Left lung (tissue), 10 donors: ENCODE measurements around the gene EIF4ENIF1. TPM values are rescaled to one million over a fixed set of nuclear protein-coding genes. Genes with fewer than 3 reads are reported as not detected.

Experiments
- ATAC-seq: fragments of 200-7000 bp; cut with Tn5 transposase; one replicate; pipeline ENCODE4 v1.9.1; 2020; ENCODE audit warnings: moderate library complexity
- DNase-seq, 4 donors: peaks; one replicate each; pipeline ENCODE4 v3.0.0-alpha.2; 2013 to 2020
- H3K27ac ChIP-seq, 2 donors: fragments of 200-600 bp; sonication (generic) in 1 of 2; one replicate each; pipeline versions ENCODE4 v1.5.0 to v1.8.0; 2020 to 2021
- H3K27me3 ChIP-seq, 2 donors: fragments of 200-600 bp; sonication (generic) in 1 of 2; one replicate each; pipeline versions ENCODE4 v1.5.0 to v1.8.0; 2020 to 2021
- H3K36me3 ChIP-seq, 2 donors: fragments of 200-600 bp; sonication (generic) in 1 of 2; one replicate each; pipeline versions ENCODE4 v1.5.0 to v1.8.0; 2020 to 2021
- H3K4me1 ChIP-seq, 2 donors: fragments of 200-600 bp; one replicate each; pipeline ENCODE4 v1.8.0; 2021
- H3K4me3 ChIP-seq, 2 donors: fragments of 200-600 bp; sonication (generic) in 1 of 2; one replicate each; pipeline versions ENCODE4 v1.5.0 to v1.8.0; 2020 to 2021; ENCODE audit warnings: mild to moderate bottlenecking in 1 of 2
- H3K9me3 ChIP-seq, 2 donors: fragments of 200-600 bp; sonication (generic) in 1 of 2; one replicate each; pipeline versions ENCODE4 v1.5.0 to v1.8.0; 2020 to 2021
- intact Hi-C, 2 donors: fragments of 100-400 bp; cut with DNase I; formaldehyde crosslinking; loops; one replicate each; pipeline versions ENCODE4 v1.11.2 to v1.14.2; 2022
- polyA plus RNA-seq, 6 donors: library from polyadenylated mRNA; unstranded; fragments of 120-200 nt; gene quantifications; one replicate each; pipeline ENCODE4 v1.2.1, GENCODE V29; 2013; ENCODE audit not compliant: insufficient read length in 6 of 6
- total RNA-seq, 2 donors: library from RNA; stranded (reverse); fragmentation: NEBNext Ultra II Directional; extraction: Animal tissue kit (Norgen Biotek cat#: 25700); gene quantifications; one replicate each; pipeline ENCODE4 v1.2.1, GENCODE V29; 2021
- TF ChIP-seq, protein P1 (sequence below), 2 donors: fragments of 200-600 bp; sonication (generic) in 1 of 2; IDR thresholded peaks; one replicate each; pipeline versions ENCODE4 v1.5.0 to v1.8.0; 2021; ENCODE audit warnings: antibody characterized with exemption in 2 of 2
- donor health status: DM: no; HTN: yes; CAD: no.
- donor health status: DM: no; HTN: no; CAD: no.

The EIF4ENIF1 gene
- total and polyA plus RNA-seq, 8 donors = 23.2 to 45.9 (median 45.2) TPM

DNA sequence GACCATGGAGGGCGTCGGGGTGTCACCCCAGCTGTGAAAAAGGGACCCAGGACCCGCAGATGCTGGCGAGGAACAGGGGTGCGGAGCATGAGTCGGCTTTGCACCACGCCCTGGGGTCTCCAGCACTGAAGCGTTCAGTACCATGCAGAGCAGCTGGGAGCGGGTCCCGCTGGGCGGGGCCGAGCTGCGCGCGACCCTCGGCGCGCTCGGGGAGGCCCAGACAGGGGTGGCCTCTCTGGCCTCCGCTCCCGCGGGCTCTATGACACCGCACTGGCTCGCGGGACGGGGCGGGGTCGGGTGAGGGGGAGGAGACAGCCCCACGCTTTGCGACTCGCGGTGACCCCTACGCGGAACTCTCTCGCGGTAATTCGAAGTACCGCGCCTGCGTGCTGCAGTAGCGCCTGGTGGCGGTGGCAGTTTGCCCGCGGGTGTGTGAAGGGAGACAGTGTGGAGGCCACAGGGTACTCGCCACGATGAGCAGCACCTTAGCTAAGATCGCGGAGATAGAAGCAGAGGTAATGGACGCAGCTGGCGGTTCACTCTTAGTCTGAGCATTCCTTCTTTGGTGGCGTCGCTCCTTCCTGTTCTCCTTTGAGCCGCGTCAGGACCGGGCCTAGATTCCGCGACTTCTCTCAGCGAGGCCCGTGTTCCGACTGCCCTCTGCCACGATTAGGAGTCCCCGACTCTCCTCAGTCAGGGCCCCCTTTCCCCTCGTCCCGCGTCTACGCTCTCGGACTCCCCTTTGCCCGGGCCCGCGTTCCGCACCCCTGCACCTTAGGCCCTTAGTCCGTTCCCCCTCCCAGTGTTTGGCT, 90.2 kb downstream of the EIF4ENIF1 start, which contains the start of gene DRG1:
TSS of gene DRG1 (plus strand) at position 394 of the 812 bp plus-strand sequence. CDS start at position 474, 80 bp downstream.
- peak; percentile 97 to 99 (median 98) for DNase-seq
- intact Hi-C loops = loop anchor here in 1 of 2 donors (10.0 kb wide), 1 partner anchor 55 kb away; the partner anchor contains the start of gene PATZ1

DNA sequence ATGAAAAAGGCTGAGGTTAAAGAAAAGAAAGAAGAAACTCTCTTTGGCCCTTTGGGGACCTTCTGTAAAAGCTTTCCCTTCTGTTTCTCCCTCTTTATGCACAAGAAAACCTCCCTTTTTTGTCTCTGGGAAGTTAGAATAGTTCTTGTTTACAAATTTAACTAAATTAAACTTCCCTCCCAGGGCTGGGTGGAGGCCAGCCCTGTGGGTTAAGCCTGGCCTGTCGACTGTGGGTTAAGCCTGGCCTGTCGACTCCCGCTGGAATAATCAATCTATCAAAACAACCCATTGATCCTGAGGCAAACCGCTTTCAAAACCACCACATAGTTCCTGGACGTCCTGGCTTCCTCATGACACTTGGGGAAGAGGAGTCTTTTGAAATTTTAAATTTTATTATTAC, 91.4 kb downstream of the EIF4ENIF1 start:
- peaks cover 0 to 2% of the 10 kb centered on the region in 2 donors for H3K9me3 ChIP-seq
- H3K36me3 ChIP-seq = peaks cover 0 to 17% of the 10 kb centered on the region in 2 donors
- no peaks in the 10 kb centered on the region for H3K27me3 ChIP-seq
- peaks cover 7 to 25% of the 10 kb centered on the region in 2 donors for H3K4me1 ChIP-seq
- TF ChIP-seq, protein P1, sequence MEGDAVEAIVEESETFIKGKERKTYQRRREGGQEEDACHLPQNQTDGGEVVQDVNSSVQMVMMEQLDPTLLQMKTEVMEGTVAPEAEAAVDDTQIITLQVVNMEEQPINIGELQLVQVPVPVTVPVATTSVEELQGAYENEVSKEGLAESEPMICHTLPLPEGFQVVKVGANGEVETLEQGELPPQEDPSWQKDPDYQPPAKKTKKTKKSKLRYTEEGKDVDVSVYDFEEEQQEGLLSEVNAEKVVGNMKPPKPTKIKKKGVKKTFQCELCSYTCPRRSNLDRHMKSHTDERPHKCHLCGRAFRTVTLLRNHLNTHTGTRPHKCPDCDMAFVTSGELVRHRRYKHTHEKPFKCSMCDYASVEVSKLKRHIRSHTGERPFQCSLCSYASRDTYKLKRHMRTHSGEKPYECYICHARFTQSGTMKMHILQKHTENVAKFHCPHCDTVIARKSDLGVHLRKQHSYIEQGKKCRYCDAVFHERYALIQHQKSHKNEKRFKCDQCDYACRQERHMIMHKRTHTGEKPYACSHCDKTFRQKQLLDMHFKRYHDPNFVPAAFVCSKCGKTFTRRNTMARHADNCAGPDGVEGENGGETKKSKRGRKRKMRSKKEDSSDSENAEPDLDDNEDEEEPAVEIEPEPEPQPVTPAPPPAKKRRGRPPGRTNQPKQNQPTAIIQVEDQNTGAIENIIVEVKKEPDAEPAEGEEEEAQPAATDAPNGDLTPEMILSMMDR (IDR thresholded peaks at IDR 0.05) = no peak
- no peak overlapping the region for H3K4me3 ChIP-seq
- intact Hi-C loops = loop anchor here in 1 of 2 donors (10.0 kb wide), 1 partner anchor 53 kb away; the partner anchor contains the start of gene PATZ1
- peak overlapping the region in 1 of 2 donors; percentile 45 for H3K27ac ChIP-seq
- DNase-seq (peak in 2 of 4 donors; percentile 3 to 24), ATAC-seq (no peak)

More for the DNA sequence above, 90.2 kb downstream of the EIF4ENIF1 start, which contains the start of gene DRG1:
- H3K4me1 ChIP-seq = peaks cover 7 to 25% of the 10 kb centered on the region in 2 donors
- H3K36me3 ChIP-seq = peaks cover 0 to 29% of the 10 kb centered on the region in 2 donors
- H3K27me3 ChIP-seq = no peaks in the 10 kb centered on the region
- TF ChIP-seq, protein P1 (IDR thresholded peaks at IDR 0.05) = peak in 1 of 2 donors; percentile 17
- peak within 1 kb of the TSS; percentile 74 to 80 for H3K27ac ChIP-seq
- H3K4me3 ChIP-seq = peak within 1 kb of the TSS; percentile 80 to 84
- peak; percentile 99 for ATAC-seq
- H3K9me3 ChIP-seq = no peaks in the 10 kb centered on the region

DNA sequence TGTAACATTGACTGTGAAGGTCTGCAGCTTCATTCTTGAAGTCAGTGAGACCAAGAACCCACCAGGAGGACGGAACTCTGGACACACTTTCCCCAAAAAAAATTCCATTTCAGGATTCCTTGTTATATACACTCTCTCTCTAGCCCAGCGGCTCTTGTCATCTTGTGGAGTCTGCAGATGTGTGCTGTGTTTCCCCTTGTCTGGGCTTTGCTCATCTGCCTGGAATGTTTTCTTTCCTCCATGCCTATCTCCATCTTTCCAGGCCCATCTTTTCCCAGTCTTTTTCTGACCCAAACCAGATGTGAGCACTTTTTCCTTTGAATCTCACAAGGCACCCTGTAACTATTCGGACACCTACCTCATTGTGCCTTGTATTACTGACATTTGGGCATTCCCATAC, 95.3 kb downstream of the EIF4ENIF1 start:
- DNase-seq (no peak), ATAC-seq (no peak)
- Histone ChIP-seq H3K4me1 (peaks cover 0 to 7% of the 10 kb centered on the region in 2 donors), H3K36me3 (no peaks in the 10 kb centered on the region), H3K9me3 (peaks cover 0 to 2% of the 10 kb centered on the region in 2 donors), H3K27me3 (no peaks in the 10 kb centered on the region), H3K27ac (no peak overlapping the region), H3K4me3 (no peak overlapping the region)
- TF ChIP-seq, protein P1 (IDR thresholded peaks at IDR 0.05) = no peak
- intact Hi-C loops = loop anchor here in 1 of 2 donors (10.0 kb wide), 1 partner anchor 50 kb away; the partner anchor contains the start of gene PATZ1

DNA sequence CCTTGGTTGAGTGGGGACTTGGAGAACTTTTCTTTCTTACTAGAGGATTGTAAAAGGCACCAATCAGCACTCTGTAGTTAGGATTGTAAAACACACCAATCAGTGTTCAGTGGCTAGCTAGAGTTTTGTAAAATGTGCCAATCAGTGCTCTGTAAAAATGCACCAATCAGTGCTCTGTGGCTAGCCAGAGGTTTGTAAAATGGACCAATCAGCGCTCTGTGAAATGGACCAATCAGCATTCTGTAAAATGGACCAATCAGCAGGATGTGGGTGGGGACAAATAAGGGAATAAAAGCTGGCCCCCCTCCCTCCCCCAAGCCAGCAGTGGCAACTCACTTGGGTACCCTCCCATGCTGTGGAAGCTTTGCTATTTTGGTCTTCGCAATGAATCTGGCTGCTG, 95.7 kb downstream of the EIF4ENIF1 start:
- DNase-seq = no peak
- intact Hi-C loops = loop anchor here in 1 of 2 donors (10.0 kb wide), 1 partner anchor 49 kb away; the partner anchor contains the start of gene PATZ1
- H3K36me3 ChIP-seq = no peaks in the 10 kb centered on the region
- H3K4me3 ChIP-seq = no peak overlapping the region
- TF ChIP-seq, protein P1 (IDR thresholded peaks at IDR 0.05) = no peak
- peaks cover 0 to 2% of the 10 kb centered on the region in 2 donors for H3K9me3 ChIP-seq
- no peak for ATAC-seq
- H3K27ac ChIP-seq = no peak overlapping the region
- H3K4me1 ChIP-seq = peaks cover 0 to 4% of the 10 kb centered on the region in 2 donors
- no peaks in the 10 kb centered on the region for H3K27me3 ChIP-seq

Other genes starting within 250 kb of the EIF4ENIF1 start
- 10 to 100 TPM; 12.8 to 41.5 TPM for gene PIK3IP1, start 197.4 kb downstream of the EIF4ENIF1 start, total RNA-seq
- 10 to 100 TPM; 11.1 to 15.1 (median 11.9) TPM for gene PIK3IP1, start 197.4 kb downstream of the EIF4ENIF1 start, polyA plus RNA-seq
- 10 to 100 TPM; 19.9 to 23.4 TPM for gene PATZ1, start 143.5 kb downstream of the EIF4ENIF1 start, total RNA-seq
- gene PATZ1, start 143.5 kb downstream of the EIF4ENIF1 start, polyA plus RNA-seq = 10 to 100 TPM; 63.2 to 72.4 (median 69.4) TPM
- gene DRG1, start 90.2 kb downstream of the EIF4ENIF1 start, total RNA-seq = 10 to 100 TPM; 36.3 to 52.3 TPM
- gene DRG1, start 90.2 kb downstream of the EIF4ENIF1 start, polyA plus RNA-seq = 10 to 100 TPM; 68.7 to 79.8 (median 70.4) TPM
- gene SFI1, start 6.7 kb upstream of the EIF4ENIF1 start, total RNA-seq = 10 to 100 TPM; 27.6 to 39.6 TPM
- gene SFI1, start 6.7 kb upstream of the EIF4ENIF1 start, polyA plus RNA-seq = 10 to 100 TPM; 28.5 to 40.7 (median 35.2) TPM
- gene PISD, start 172.4 kb upstream of the EIF4ENIF1 start, total RNA-seq = 10 to 100 TPM; 32.3 to 60.5 TPM
- 10 to 100 TPM; 22.6 to 30.4 (median 26.7) TPM for gene PISD, start 172.4 kb upstream of the EIF4ENIF1 start, polyA plus RNA-seq